ENCODE data around the gene MMP21. TPM values are rescaled to one million over a fixed set of nuclear protein-coding genes. Genes with fewer than 3 reads are reported as not detected.

MMP21 gene
- polyA plus RNA-seq, 3 donors = 0.28 TPM; not detected in 2

DNA sequence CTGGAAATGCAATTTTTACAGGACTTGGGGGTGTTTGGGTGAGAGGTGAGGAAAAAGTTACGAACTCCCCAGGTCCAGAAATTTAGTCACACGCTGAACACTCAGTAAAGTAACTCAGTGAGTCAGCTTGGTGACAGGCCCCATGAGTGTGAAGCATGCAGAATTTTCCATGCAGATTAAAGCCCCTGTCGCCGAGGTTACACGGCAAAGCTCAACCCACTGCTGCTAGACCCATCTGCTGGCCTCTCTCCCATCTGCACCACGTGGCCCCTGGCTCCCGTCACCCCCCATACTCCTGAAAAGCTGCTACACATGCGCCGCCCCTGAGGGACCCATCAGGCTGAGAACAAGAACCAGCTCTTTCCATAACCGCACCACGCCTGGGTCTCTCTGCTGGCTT is 7.0 kb upstream of the MMP21 start:
- Mint-ChIP-seq H3K27me3 (ENCODE audit: low read depth in 3 of 3) (peaks cover 3 to 4% (median 4%) of the 10 kb centered on the region in 3 donors), H3K4me3 (no peak overlapping the region), H3K4me1 (peaks cover 2% of the 10 kb centered on the region), H3K36me3 (peaks cover under 1 to 3% of the 10 kb centered on the region in 2 donors), H3K9me3 (peaks cover 0 to 3% (median 2%) of the 10 kb centered on the region in 7 donors), H3K27ac (peak overlapping the region in 1 of 7 donors; percentile 4)
- intact Hi-C loops (cut with micrococcal nuclease) = no loop called here
- Histone ChIP-seq H3K36me3 (replicated peaks in 1 of 2; ENCODE audit: control insufficient read depth in 1 of 2, insufficient read depth in 2 of 2, low read length in 2 of 2) (peaks cover 0 to 4% of the 10 kb centered on the region in 2 donors), H3K4me3 (replicated peaks in 1 of 3; ENCODE audit: low read depth in 2 of 3, low read length in 3 of 3) (no peak overlapping the region), H3K9ac (ENCODE audit: insufficient read depth, low read length, poor library complexity, severe bottlenecking) (no peak overlapping the region), H3K9me3 (replicated peaks in 1 of 2; ENCODE audit: control insufficient read depth in 1 of 2, insufficient read depth in 1 of 2, low read length in 2 of 2) (no peaks in the 10 kb centered on the region), H3K27me3 (ENCODE audit: control insufficient read depth in 2 of 2, insufficient read depth in 2 of 2, low read length in 2 of 2) (no peaks in the 10 kb centered on the region), H3K4me2 (replicated peaks; ENCODE audit: extremely low read depth, low read length, poor library complexity, severe bottlenecking) (no peak overlapping the region), H3K27ac (ENCODE audit: low read depth in 1 of 2, low read length in 2 of 2) (no peak overlapping the region), H4K20me1 (ENCODE audit: insufficient read depth, low read length) (no peaks in the 10 kb centered on the region), H3K79me2 (ENCODE audit: insufficient read depth, low read length) (no peaks in the 10 kb centered on the region), H2AFZ (ENCODE audit: insufficient read depth, low read depth, low read length, poor library complexity, severe bottlenecking) (no peak overlapping the region), H3K4me1 (ENCODE audit: control insufficient read depth in 1 of 2, insufficient read depth in 2 of 2, low read length in 2 of 2) (no peaks in the 10 kb centered on the region)
- DNase-seq = no peak
- WGBS (ENCODE audit: insufficient coverage) = 96% methylated on average over 7 of the region's 11 CpGs
- TF ChIP-seq, protein P1, sequence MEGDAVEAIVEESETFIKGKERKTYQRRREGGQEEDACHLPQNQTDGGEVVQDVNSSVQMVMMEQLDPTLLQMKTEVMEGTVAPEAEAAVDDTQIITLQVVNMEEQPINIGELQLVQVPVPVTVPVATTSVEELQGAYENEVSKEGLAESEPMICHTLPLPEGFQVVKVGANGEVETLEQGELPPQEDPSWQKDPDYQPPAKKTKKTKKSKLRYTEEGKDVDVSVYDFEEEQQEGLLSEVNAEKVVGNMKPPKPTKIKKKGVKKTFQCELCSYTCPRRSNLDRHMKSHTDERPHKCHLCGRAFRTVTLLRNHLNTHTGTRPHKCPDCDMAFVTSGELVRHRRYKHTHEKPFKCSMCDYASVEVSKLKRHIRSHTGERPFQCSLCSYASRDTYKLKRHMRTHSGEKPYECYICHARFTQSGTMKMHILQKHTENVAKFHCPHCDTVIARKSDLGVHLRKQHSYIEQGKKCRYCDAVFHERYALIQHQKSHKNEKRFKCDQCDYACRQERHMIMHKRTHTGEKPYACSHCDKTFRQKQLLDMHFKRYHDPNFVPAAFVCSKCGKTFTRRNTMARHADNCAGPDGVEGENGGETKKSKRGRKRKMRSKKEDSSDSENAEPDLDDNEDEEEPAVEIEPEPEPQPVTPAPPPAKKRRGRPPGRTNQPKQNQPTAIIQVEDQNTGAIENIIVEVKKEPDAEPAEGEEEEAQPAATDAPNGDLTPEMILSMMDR (IDR thresholded peaks at IDR 0.05) = no peak

GRCh38 chr10:125782054-125782453 is 6.4 kb upstream of the MMP21 start:
- H3K27me3 ChIP-seq (ENCODE audit: control insufficient read depth in 2 of 2, insufficient read depth in 2 of 2, low read length in 2 of 2) = no peaks in the 10 kb centered on the region
- H3K36me3 ChIP-seq (replicated peaks in 1 of 2; ENCODE audit: control insufficient read depth in 1 of 2, insufficient read depth in 2 of 2, low read length in 2 of 2) = no peaks in the 10 kb centered on the region
- Mint-ChIP-seq H3K27ac (no peak overlapping the region), H3K27me3 (ENCODE audit: low read depth in 3 of 3) (peaks cover 3 to 6% (median 4%) of the 10 kb centered on the region in 3 donors), H3K4me3 (no peak overlapping the region), H3K36me3 (peaks cover 0 to 3% of the 10 kb centered on the region in 2 donors), H3K4me1 (peaks cover 2% of the 10 kb centered on the region), H3K9me3 (peaks cover 0 to 3% (median 2%) of the 10 kb centered on the region in 7 donors)
- H3K79me2 ChIP-seq (ENCODE audit: insufficient read depth, low read length) = no peaks in the 10 kb centered on the region
- 97% methylated on average over 10 of the region's 11 CpGs for WGBS (ENCODE audit: insufficient coverage)
- no peak overlapping the region for H3K4me3 ChIP-seq (replicated peaks in 1 of 3; ENCODE audit: low read depth in 2 of 3, low read length in 3 of 3)
- H3K27ac ChIP-seq (ENCODE audit: low read depth in 1 of 2, low read length in 2 of 2) = no peak overlapping the region
- TF ChIP-seq, protein P1 (IDR thresholded peaks at IDR 0.05) = no peak
- no peak for DNase-seq
- no peak overlapping the region for H2AFZ ChIP-seq (ENCODE audit: insufficient read depth, low read depth, low read length, poor library complexity, severe bottlenecking)
- H3K4me1 ChIP-seq (ENCODE audit: control insufficient read depth in 1 of 2, insufficient read depth in 2 of 2, low read length in 2 of 2) = no peaks in the 10 kb centered on the region
- no peak overlapping the region for H3K9ac ChIP-seq (ENCODE audit: insufficient read depth, low read length, poor library complexity, severe bottlenecking)
- no peaks in the 10 kb centered on the region for H3K9me3 ChIP-seq (replicated peaks in 1 of 2; ENCODE audit: control insufficient read depth in 1 of 2, insufficient read depth in 1 of 2, low read length in 2 of 2)
- no peaks in the 10 kb centered on the region for H4K20me1 ChIP-seq (ENCODE audit: insufficient read depth, low read length)
- intact Hi-C loops (cut with micrococcal nuclease) = no loop called here
- no peak overlapping the region for H3K4me2 ChIP-seq (replicated peaks; ENCODE audit: extremely low read depth, low read length, poor library complexity, severe bottlenecking)

All from CD14-positive monocyte (primary cell).